Heart left ventricle (tissue), 16 donors: ENCODE measurements around the gene COL24A1. TPM values are rescaled to one million over a fixed set of nuclear protein-coding genes. Genes with fewer than 3 reads are reported as not detected.

Experiments used
- ATAC-seq, 4 donors: fragments of 200-7000 bp; cut with Tn5 transposase; one replicate each; pipeline ENCODE4 v1.9.1; 2020 to 2022; ENCODE audit warnings: moderate library complexity in 4 of 4, mild to moderate bottlenecking in 3 of 4, moderate number of reproducible peaks in 1 of 4
- DNase-seq, 5 donors: peaks; one replicate each; pipeline ENCODE4 v3.0.0-alpha.2; 2020
- H3K27ac ChIP-seq, 12 donors: fragments of 200-600 bp; sonication (generic) in 4 of 12; one replicate each; pipeline versions ENCODE4 v1.5.0 to v1.8.0; 2016 to 2022; ENCODE audit warnings: mild to moderate bottlenecking in 2 of 12
- H3K27me3 ChIP-seq, 9 donors: fragments of 200-600 bp; sonication (generic) in 2 of 9; one replicate each; pipeline versions ENCODE4 v1.5.1 to v1.8.0; 2016 to 2022; ENCODE audit warnings: mild to moderate bottlenecking in 3 of 9
- H3K36me3 ChIP-seq, 9 donors: fragments of 200-600 bp; sonication (generic) in 2 of 9; one replicate each; pipeline versions ENCODE4 v1.5.0 to v1.8.0; 2018 to 2022; ENCODE audit warnings: mild to moderate bottlenecking in 2 of 9
- H3K4me1 ChIP-seq, 12 donors: fragments of 200-600 bp; sonication (generic) in 4 of 12; one replicate each; pipeline versions ENCODE4 v1.5.0 to v1.8.0; 2016 to 2022; ENCODE audit warnings: mild to moderate bottlenecking in 3 of 12
- H3K4me3 ChIP-seq, 12 donors: fragments of 200-600 bp; sonication (generic) in 4 of 12; one replicate each; pipeline versions ENCODE4 v1.5.0 to v1.8.0; 2017 to 2022; ENCODE audit warnings: mild to moderate bottlenecking in 9 of 12, moderate library complexity in 4 of 12
- H3K9me3 ChIP-seq, 12 donors: fragments of 200-600 bp; sonication (generic) in 4 of 12; one replicate each; pipeline versions ENCODE4 v1.5.0 to v1.8.0; 2016 to 2022; ENCODE audit warnings: mild to moderate bottlenecking in 1 of 12
- CTCF ChIP-seq, 12 donors: fragments of 200-600 bp; sonication (generic) in 4 of 12; IDR thresholded peaks; one replicate each; pipeline versions ENCODE4 v1.5.0 to v1.8.0; 2018 to 2022; ENCODE audit warnings: antibody characterized with exemption in 12 of 12, mild to moderate bottlenecking in 5 of 12
- POLR2A ChIP-seq, 2 donors: fragments of 450-650 bp; IDR thresholded peaks; one replicate each; pipeline ENCODE4 v1.6.1; 2017; ENCODE audit warnings: antibody characterized with exemption in 2 of 2, mild to moderate bottlenecking in 2 of 2, moderate library complexity in 2 of 2
- WGBS, 4 donors: extraction: QIAGEN DNeasy Blood & Tissue Kit in 2 of 4; methylation state at CpG; one replicate each; pipeline versions ENCODE4 v1.1.5 to v1.1.7; 2013 to 2018; 5-methylcytosine and 5-hydroxymethylcytosine counted together
- intact Hi-C, 10 donors: fragments of 100-400 bp; cut with DNase I; formaldehyde crosslinking; loops; one replicate each; pipeline versions ENCODE4 v1.11.1 to v1.14.2; 2022
- polyA plus RNA-seq, 2 donors: library from polyadenylated mRNA; stranded (reverse); fragments of 200-250 nt; gene quantifications; one replicate each; pipeline ENCODE4 v1.2.3, GENCODE V29; 2013
- total RNA-seq, 9 donors: library from RNA; depleted of rRNA in 2 of 9; stranded (reverse); fragments of >200 nt in 2 of 9; fragmentation: NEBNext Ultra II Directional in 3 of 9; extraction: Animal tissue kit (Norgen Biotek cat#: 25700) in 3 of 9; gene quantifications; one replicate each; pipeline versions ENCODE4 v1.1.0 to v1.2.4, GENCODE V29; 2016 to 2023
- donor health status: ischemic (EF 13 %, LVEDD 7.1; RV severe dilation, severe dysfunction).
- donor health status: healthy with polysubstance abuse.
- donor health status: DM: no; HTN: yes; CAD: no.
- donor health status: DM: no; HTN: no; CAD: no.
- donor health status: ischemic (EF 25% LVEDD 6.9; RV normal size, moderate dysfunction).
- donor health status: ischemic (EF 25% LVEDD 5.7; RV mildly dilated, moderate dysfunction).
- donor health status: healthy.
- donor health status: DM: yes; HTN: yes; CAD: no.
- donor health status: ischemic (EF 35%, LVEDD 5.7; RV mildly dilated, moderate dysfunction).
- donor health status: nonischemic (EF 11% LVEDD 7.7; RV severe dilation, severe dysfunction).
- donor health status: DM: yes; HTN: yes; CAD: no.
- donor health status: PGD.
- donor health status: ischemic (EF 29% LVEDD 5.4; RV normal size, mild dysfunction).
- donor health status: nonischemic (EF 23%, LVEDD 6.1; RV moderate dilation, normal function).

The COL24A1 gene
- total and polyA plus RNA-seq, 11 donors, result 0.07 to 2.8 (median 0.40) TPM

GRCh38 chr1:85818371-85818770 lies 338.2 kb downstream of the COL24A1 start:
- no peak overlapping the region for H3K4me3 ChIP-seq
- no peaks in the 10 kb centered on the region for H3K9me3 ChIP-seq
- H3K27me3 ChIP-seq, result no peaks in the 10 kb centered on the region
- peak overlapping the region in 2 of 12 donors; percentile 2 to 18 for H3K27ac ChIP-seq
- H3K4me1 ChIP-seq, result peaks cover 0 to 21% (median 0%) of the 10 kb centered on the region in 12 donors
- ATAC-seq, result no peak
- DNase-seq, result no peak
- no peaks in the 10 kb centered on the region for H3K36me3 ChIP-seq
- intact Hi-C loops, result no loop called here
- WGBS, 4 donors, result 56 to 59% (median 57%) methylated on average over 2 of the region's 2 CpGs
- TF ChIP-seq POLR2A (IDR thresholded peaks at IDR 0.05) (no peak), CTCF (IDR thresholded peaks at IDR 0.05) (no peak)

- DNase-seq (no peak), ATAC-seq (no peak)
- intact Hi-C loops, result no loop called here
- no peaks in the 10 kb centered on the region for H3K36me3 ChIP-seq
- H3K4me1 ChIP-seq, result peaks cover 0 to 14% (median 0%) of the 10 kb centered on the region in 12 donors
- H3K27me3 ChIP-seq, result no peaks in the 10 kb centered on the region
- TF ChIP-seq CTCF (IDR thresholded peaks at IDR 0.05), result no peak
- TF ChIP-seq POLR2A (IDR thresholded peaks at IDR 0.05), result no peak
- no peak overlapping the region for H3K27ac ChIP-seq
- no peaks in the 10 kb centered on the region for H3K9me3 ChIP-seq
- no peak overlapping the region for H3K4me3 ChIP-seq
- 49 to 64% (median 57%) methylated on average over 1 of the region's 1 CpG for WGBS, 4 donors
Observed at GRCh38 chr1:85816606-85817005, 340.0 kb downstream of the COL24A1 start.

GRCh38 chr1:85815906-85816305 lies 340.7 kb downstream of the COL24A1 start:
- intact Hi-C loops, result no loop called here
- Histone ChIP-seq H3K9me3 (no peaks in the 10 kb centered on the region), H3K4me3 (no peak overlapping the region), H3K27ac (no peak overlapping the region), H3K36me3 (no peaks in the 10 kb centered on the region), H3K27me3 (no peaks in the 10 kb centered on the region), H3K4me1 (peaks cover 0 to 7% (median 0%) of the 10 kb centered on the region in 12 donors)
- 57 to 66% (median 63%) methylated on average over 2 of the region's 2 CpGs for WGBS, 4 donors
- TF ChIP-seq CTCF (IDR thresholded peaks at IDR 0.05) (no peak), POLR2A (IDR thresholded peaks at IDR 0.05) (no peak)
- no peak for ATAC-seq
- DNase-seq, result peak in 2 of 5 donors; percentile 25 to 27

- Histone ChIP-seq H3K9me3 (peaks cover 0 to 15% (median 6%) of the 10 kb centered on the region in 12 donors), H3K36me3 (no peaks in the 10 kb centered on the region), H3K27ac (no peak overlapping the region), H3K4me3 (no peak overlapping the region), H3K27me3 (no peaks in the 10 kb centered on the region), H3K4me1 (no peaks in the 10 kb centered on the region)
- intact Hi-C loops, result no loop called here
- TF ChIP-seq POLR2A (IDR thresholded peaks at IDR 0.05) (no peak), CTCF (IDR thresholded peaks at IDR 0.05) (no peak)
- DNase-seq, result no peak
- ATAC-seq, result no peak
- 37 to 63% (median 54%) methylated on average over 1 of the region's 1 CpG for WGBS, 4 donors
Observed at GRCh38 chr1:85806236-85806965, 350.2 kb downstream of the COL24A1 start.
